Neural progenitor cell (in vitro differentiated cells): Measurements from ENCODE around the gene TCF4. TPM values are rescaled to one million over a fixed set of nuclear protein-coding genes. Genes with fewer than 3 reads are reported as not detected.
A peak's percentile ranks its signal among the peaks of the same experiment; 100 is the strongest.

Experiments used
- DNase-seq: peaks from one replicate; pipeline ENCODE4 v3.0.0-alpha.2; 2016; ENCODE audit warnings: low spot score
- H2AFZ ChIP-seq: fragments of 200-600 bp; sonication (generic); replicated peaks from 2 replicates; pipeline ENCODE4 v1.6.1; 2016; ENCODE audit warnings: antibody characterized with exemption
- H3F3A ChIP-seq: fragments of 200-600 bp; sonication (generic); 2 replicates; pipeline ENCODE4 v1.6.1; 2016; ENCODE audit warnings: antibody characterized with exemption, low read depth
- H3K27ac ChIP-seq: fragments of 200-600 bp; sonication (generic); 2 replicates; pipeline ENCODE4 v1.5.1; 2016; ENCODE audit warnings: mild to moderate bottlenecking
- H3K27me3 ChIP-seq: fragments of 200-600 bp; sonication (generic); 2 replicates; pipeline ENCODE4 v1.6.1; 2016; ENCODE audit warnings: mild to moderate bottlenecking, moderate library complexity
- H3K36me3 ChIP-seq: fragments of 200-600 bp; sonication (generic); 2 replicates; pipeline ENCODE4 v1.5.1; 2016
- H3K4me1 ChIP-seq: fragments of 200-600 bp; sonication (generic); 2 replicates; pipeline ENCODE4 v1.6.1; 2016; ENCODE audit warnings: mixed run types
- H3K4me2 ChIP-seq: fragments of 200-600 bp; sonication (generic); 2 replicates; pipeline ENCODE4 v1.6.1; 2016
- H3K4me3 ChIP-seq: fragments of 200-600 bp; sonication (generic); 2 replicates; pipeline ENCODE4 v1.5.1; 2016
- H3K79me2 ChIP-seq: fragments of 200-600 bp; sonication (generic); 2 replicates; pipeline ENCODE4 v1.6.1; 2016; ENCODE audit warnings: low read depth
- H3K9ac ChIP-seq: fragments of 200-600 bp; sonication (generic); 2 replicates; pipeline ENCODE4 v1.6.1; 2016
- H3K9me3 ChIP-seq: fragments of 200-600 bp; sonication (generic); 2 replicates; pipeline ENCODE4 v1.5.1; 2016; ENCODE audit warnings: low read depth
- H4K20me1 ChIP-seq: fragments of 200-600 bp; sonication (generic); 2 replicates; pipeline ENCODE4 v1.6.1; 2016; ENCODE audit warnings: low read depth
- H3K27ac Mint-ChIP-seq: 3 replicates; pipeline ENCODE4 v1.8.0; 2021; ENCODE audit warnings: mixed read lengths
- H3K27me3 Mint-ChIP-seq: 2 replicates; pipeline ENCODE4 v1.8.0; 2022; ENCODE audit warnings: low read depth, mild to moderate bottlenecking, inconsistent platforms, moderate library complexity, mixed read lengths; ENCODE audit not compliant: insufficient read depth
- H3K36me3 Mint-ChIP-seq: 3 replicates; pipeline ENCODE4 v1.8.0; 2021; ENCODE audit warnings: mixed read lengths
- H3K4me1 Mint-ChIP-seq: 3 replicates; pipeline ENCODE4 v1.8.0; 2021; ENCODE audit warnings: mixed read lengths
- H3K4me3 Mint-ChIP-seq: 3 replicates; pipeline ENCODE4 v1.8.0; 2021; ENCODE audit warnings: mild to moderate bottlenecking, moderate library complexity, mixed read lengths
- H3K9me3 Mint-ChIP-seq: 3 replicates; pipeline ENCODE4 v1.8.0; 2020; ENCODE audit warnings: mixed read lengths
- EZH2 ChIP-seq: fragments of 200-600 bp; sonication (generic); IDR thresholded peaks from 2 replicates; pipeline ENCODE4 v1.6.1; 2017; ENCODE audit warnings: antibody characterized with exemption, mild to moderate bottlenecking, moderate library complexity
- EZH2phosphoT487 ChIP-seq: fragments of 200-600 bp; sonication (generic); IDR thresholded peaks from 2 replicates; pipeline ENCODE4 v1.6.1; 2017; ENCODE audit warnings: antibody characterized with exemption
- total RNA-seq: library from RNA; depleted of rRNA; stranded (reverse); fragments of >200 nt; gene quantifications from 2 replicates; pipeline ENCODE4 v1.2.3, GENCODE V29; 2015; ENCODE audit warnings: low replicate concordance
- TF ChIP-seq, protein P1 (sequence below): fragments of 200-600 bp; sonication (generic); IDR thresholded peaks from 2 replicates; pipeline ENCODE4 v1.5.1; 2017; ENCODE audit warnings: antibody characterized with exemption, mild to moderate bottlenecking

TCF4 gene
- total RNA-seq, 1 donor from 2014 or later: 161 TPM

DNA sequence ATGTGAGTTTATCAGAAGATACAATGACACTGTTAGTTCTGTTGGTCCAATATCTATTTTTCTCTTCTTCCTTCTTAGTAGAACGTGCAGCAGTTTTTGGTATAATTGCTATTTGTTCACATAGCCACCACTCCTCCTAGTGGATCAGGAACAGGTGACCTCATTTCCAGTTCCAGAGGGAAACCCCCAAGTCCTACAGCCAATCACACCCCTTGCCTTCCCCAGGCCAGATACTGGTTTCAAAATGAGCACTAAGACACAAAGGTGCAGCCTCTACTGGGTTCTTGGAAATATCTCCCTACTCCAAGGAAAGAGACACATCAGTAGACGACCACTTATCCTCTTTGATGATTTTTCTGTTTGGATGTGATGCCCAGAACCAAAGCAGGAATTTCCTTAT, 103.2 kb downstream of the TCF4 start:
- H3K27me3 Mint-ChIP-seq: no peaks in the 10 kb centered on the region
- H4K20me1 ChIP-seq: peaks cover 58% of the 10 kb centered on the region
- no peak overlapping the region for H3K9ac ChIP-seq
- TF ChIP-seq EZH2phosphoT487: no peak
- TF ChIP-seq, protein P1, sequence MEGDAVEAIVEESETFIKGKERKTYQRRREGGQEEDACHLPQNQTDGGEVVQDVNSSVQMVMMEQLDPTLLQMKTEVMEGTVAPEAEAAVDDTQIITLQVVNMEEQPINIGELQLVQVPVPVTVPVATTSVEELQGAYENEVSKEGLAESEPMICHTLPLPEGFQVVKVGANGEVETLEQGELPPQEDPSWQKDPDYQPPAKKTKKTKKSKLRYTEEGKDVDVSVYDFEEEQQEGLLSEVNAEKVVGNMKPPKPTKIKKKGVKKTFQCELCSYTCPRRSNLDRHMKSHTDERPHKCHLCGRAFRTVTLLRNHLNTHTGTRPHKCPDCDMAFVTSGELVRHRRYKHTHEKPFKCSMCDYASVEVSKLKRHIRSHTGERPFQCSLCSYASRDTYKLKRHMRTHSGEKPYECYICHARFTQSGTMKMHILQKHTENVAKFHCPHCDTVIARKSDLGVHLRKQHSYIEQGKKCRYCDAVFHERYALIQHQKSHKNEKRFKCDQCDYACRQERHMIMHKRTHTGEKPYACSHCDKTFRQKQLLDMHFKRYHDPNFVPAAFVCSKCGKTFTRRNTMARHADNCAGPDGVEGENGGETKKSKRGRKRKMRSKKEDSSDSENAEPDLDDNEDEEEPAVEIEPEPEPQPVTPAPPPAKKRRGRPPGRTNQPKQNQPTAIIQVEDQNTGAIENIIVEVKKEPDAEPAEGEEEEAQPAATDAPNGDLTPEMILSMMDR: no peak
- no peak for TF ChIP-seq EZH2
- peaks cover 19% of the 10 kb centered on the region for H3K4me1 ChIP-seq
- peaks cover 19% of the 10 kb centered on the region for H3F3A ChIP-seq
- H3K9me3 Mint-ChIP-seq: peaks cover 5% of the 10 kb centered on the region
- H3K4me1 Mint-ChIP-seq: peaks cover 20% of the 10 kb centered on the region
- no peak overlapping the region for H3K4me3 ChIP-seq
- H3K36me3 ChIP-seq: no peaks in the 10 kb centered on the region
- H2AFZ ChIP-seq: no peak overlapping the region
- H3K9me3 ChIP-seq: no peaks in the 10 kb centered on the region
- H3K27ac Mint-ChIP-seq: no peak overlapping the region
- H3K36me3 Mint-ChIP-seq: peaks cover 29% of the 10 kb centered on the region
- H3K27ac ChIP-seq: no peak overlapping the region
- no peak overlapping the region for H3K4me2 ChIP-seq
- H3K79me2 ChIP-seq: peaks cover 100% of the 10 kb centered on the region
- no peaks in the 10 kb centered on the region for H3K27me3 ChIP-seq
- H3K4me3 Mint-ChIP-seq: no peak overlapping the region
- no peak for DNase-seq

DNA sequence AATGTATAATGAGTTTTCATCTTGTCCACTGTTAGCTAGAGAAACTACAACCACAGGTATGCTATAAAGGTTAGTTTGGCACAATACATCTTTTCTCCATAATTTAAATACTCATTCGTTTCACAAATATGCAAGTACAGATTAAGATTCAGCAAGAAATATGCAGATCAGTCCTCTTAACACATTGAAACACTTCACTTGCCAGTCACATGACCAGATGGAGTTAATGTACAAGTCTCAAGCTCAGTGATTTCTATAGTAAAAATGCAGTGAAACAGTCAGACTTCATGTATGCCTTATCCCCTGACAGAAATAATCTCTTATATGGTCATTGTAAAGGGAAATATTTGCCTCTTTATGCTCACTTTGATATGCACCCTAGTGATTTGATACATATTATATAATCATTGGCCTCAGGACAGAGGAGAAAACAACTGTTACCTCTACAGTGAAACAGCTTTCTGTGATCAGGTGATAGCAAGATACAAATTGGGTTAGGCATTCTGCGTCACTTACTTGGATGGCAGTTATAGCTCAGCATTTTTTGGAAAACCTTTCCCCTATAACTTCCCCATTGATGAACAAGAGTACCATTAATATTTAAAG, 104.6 kb downstream of the TCF4 start:
- H3K27ac ChIP-seq: no peak overlapping the region
- DNase-seq: no peak
- H3F3A ChIP-seq: peaks cover 5% of the 10 kb centered on the region
- peaks cover 58% of the 10 kb centered on the region for H4K20me1 ChIP-seq
- H3K9ac ChIP-seq: no peak overlapping the region
- no peaks in the 10 kb centered on the region for H3K27me3 ChIP-seq
- Mint-ChIP-seq H3K9me3 (peaks cover 5% of the 10 kb centered on the region), H3K36me3 (peaks cover 29% of the 10 kb centered on the region), H3K27ac (no peak overlapping the region), H3K4me1 (peaks cover 14% of the 10 kb centered on the region), H3K4me3 (no peak overlapping the region), H3K27me3 (no peaks in the 10 kb centered on the region)
- TF ChIP-seq, protein P1: no peak
- no peak for TF ChIP-seq EZH2
- TF ChIP-seq EZH2phosphoT487: no peak
- no peak overlapping the region for H3K4me2 ChIP-seq
- H2AFZ ChIP-seq: no peak overlapping the region
- H3K4me1 ChIP-seq: peaks cover 18% of the 10 kb centered on the region
- H3K79me2 ChIP-seq: peaks cover 100% of the 10 kb centered on the region
- H3K4me3 ChIP-seq: no peak overlapping the region
- H3K36me3 ChIP-seq: no peaks in the 10 kb centered on the region
- H3K9me3 ChIP-seq: no peaks in the 10 kb centered on the region

DNA sequence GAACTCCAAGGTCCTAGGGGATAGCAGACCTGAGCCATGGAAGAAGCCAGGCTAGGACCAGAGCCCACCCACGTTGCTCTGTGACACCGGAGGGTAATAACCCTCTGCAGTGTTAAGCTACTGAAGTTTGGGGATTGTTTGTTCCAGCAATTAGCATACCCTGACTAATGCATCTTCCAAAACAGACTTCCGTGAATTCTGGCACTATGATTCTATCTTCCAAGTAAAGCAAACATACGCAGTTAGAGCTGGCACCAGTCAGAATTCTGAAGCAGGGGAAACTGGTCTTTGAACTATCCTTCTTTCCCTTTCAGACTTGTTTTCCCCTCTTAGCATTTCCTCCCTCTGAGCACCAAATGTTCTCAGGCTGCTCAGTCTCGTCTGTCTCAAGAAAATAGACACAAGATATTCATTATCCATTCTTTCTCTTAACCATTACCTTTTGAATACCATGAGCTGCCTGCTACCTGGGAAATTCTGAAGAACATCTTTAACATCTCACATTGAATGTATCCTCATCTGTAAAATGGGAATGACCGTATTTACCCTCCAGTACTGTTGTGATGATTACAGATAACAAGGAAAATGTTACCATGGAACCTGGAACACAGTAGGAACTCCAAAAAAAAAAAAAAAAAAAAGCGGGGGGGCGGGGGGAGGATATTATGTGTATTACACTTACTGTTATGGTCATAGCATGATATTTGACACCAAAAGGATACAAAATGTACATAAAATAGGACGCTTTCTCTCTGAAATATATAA, 108.2 kb downstream of the TCF4 start:
- Histone ChIP-seq H3K27ac (no peak overlapping the region), H3K4me3 (no peak overlapping the region), H3K9ac (no peak overlapping the region), H3K4me1 (peaks cover 13% of the 10 kb centered on the region), H3K9me3 (no peaks in the 10 kb centered on the region), H3K79me2 (peaks cover 100% of the 10 kb centered on the region), H3K4me2 (no peak overlapping the region), H3K27me3 (no peaks in the 10 kb centered on the region), H2AFZ (no peak overlapping the region), H4K20me1 (peaks cover 48% of the 10 kb centered on the region), H3K36me3 (no peaks in the 10 kb centered on the region), H3F3A (no peaks in the 10 kb centered on the region)
- Mint-ChIP-seq H3K27ac (no peak overlapping the region), H3K4me1 (peaks cover 13% of the 10 kb centered on the region), H3K27me3 (no peaks in the 10 kb centered on the region), H3K9me3 (peaks cover 5% of the 10 kb centered on the region), H3K4me3 (peak overlapping the region; percentile 44), H3K36me3 (peaks cover 31% of the 10 kb centered on the region)
- TF ChIP-seq EZH2phosphoT487 (no peak), EZH2 (no peak)
- DNase-seq: no peak
